ENCODE results near the gene MRC2.
"Not testable (repeated sequence)": the region's sequence is repeated elsewhere in the genome, so short reads cannot be mapped to it uniquely, and the experiment has no call there.

MRC2 gene

GRCh38 chr17:62613095-62613494 is 14.4 kb upstream of the MRC2 start:
- DNase-seq, result not testable (repeated sequence)

- no peak for DNase-seq
Measured at GRCh38 chr17:62614142-62614541, 13.3 kb upstream of the MRC2 start.

GRCh38 chr17:62615503-62615902 is 12.0 kb upstream of the MRC2 start:
- no peak for DNase-seq

GRCh38 chr17:62616993-62617893 is 10.2 kb upstream of the MRC2 start:
- no peak for DNase-seq

- DNase-seq, result no peak
Measured at GRCh38 chr17:62617894-62618472, 9.5 kb upstream of the MRC2 start.

- no peak for DNase-seq
Measured at GRCh38 chr17:62618647-62619416, 8.6 kb upstream of the MRC2 start.

- no peak for DNase-seq
Measured at GRCh38 chr17:62619417-62620155, 7.9 kb upstream of the MRC2 start.

- DNase-seq, result no peak
Measured at GRCh38 chr17:62621223-62621622, 6.2 kb upstream of the MRC2 start.

- peak; percentile 30 for DNase-seq
Measured at GRCh38 chr17:62625184-62625869, 2.1 kb upstream of the MRC2 start.

- DNase-seq, result no peak
Measured at GRCh38 chr17:62625870-62626200, 1.6 kb upstream of the MRC2 start.

GRCh38 chr17:62626719-62627218 is 701 bp upstream of the MRC2 start:
- peak; percentile 39 for DNase-seq

GRCh38 chr17:62627904-62628633 is 599 bp downstream of the MRC2 start:
- peak; percentile 55 for DNase-seq

- no peak for DNase-seq
Measured at GRCh38 chr17:62628831-62629555, 1.5 kb downstream of the MRC2 start.

GRCh38 chr17:62629556-62630364 is 2.3 kb downstream of the MRC2 start:
- no peak for DNase-seq

GRCh38 chr17:62630365-62631085 is 3.1 kb downstream of the MRC2 start:
- DNase-seq, result no peak

GRCh38 chr17:62631086-62631935 is 3.8 kb downstream of the MRC2 start:
- no peak for DNase-seq

GRCh38 chr17:62631936-62632924 is 4.8 kb downstream of the MRC2 start:
- DNase-seq, result no peak

Data from hematopoietic multipotent progenitor cell treated with erythropoietin and hydrocortisone succinate and interleukin-3 and kit ligand, for 4 days (in vitro differentiated cells).